Omental fat pad (tissue), 4 donors: ENCODE data around the gene MVB12B. TPM values are rescaled to one million over a fixed set of nuclear protein-coding genes. Genes with fewer than 3 reads are reported as not detected.

Source experiments
- ATAC-seq: fragments of 150-250 bp; one replicate; pipeline ENCODE4 v1.9.1; 2016; ENCODE audit warnings: mild to moderate bottlenecking, moderate library complexity; ENCODE audit not compliant: low FRiP score
- DNase-seq: peaks from one replicate; pipeline ENCODE4 v3.0.0-alpha.2; 2019; ENCODE audit warnings: low spot score
- CTCF ChIP-seq, 3 donors: fragments of 450-650 bp; IDR thresholded peaks; one replicate each; pipeline ENCODE4 v1.5.1; 2016 to 2017; ENCODE audit warnings: antibody characterized with exemption in 3 of 3, mild to moderate bottlenecking in 3 of 3, moderate library complexity in 2 of 3
- total RNA-seq, 4 donors: library from RNA; depleted of rRNA; stranded (reverse); fragments of >200 nt; gene quantifications; one replicate each; pipeline ENCODE4 v1.1.0, GENCODE V29; 2016

Gene MVB12B
- total RNA-seq, 4 donors from 2014 or later = 5.5 to 21.4 (median 11.6) TPM

- ATAC-seq = no peak
- DNase-seq = no peak
- no peak for TF ChIP-seq CTCF (IDR thresholded peaks at IDR 0.05)
These were observed 104.6 kb downstream of the MVB12B start for GRCh38 chr9:126431077-126431742.

- ATAC-seq (no peak), DNase-seq (no peak)
- no peak for TF ChIP-seq CTCF (IDR thresholded peaks at IDR 0.05)
These were observed 106.0 kb downstream of the MVB12B start for GRCh38 chr9:126432659-126433058.

GRCh38 chr9:126435105-126435504 lies 108.5 kb downstream of the MVB12B start:
- TF ChIP-seq CTCF (IDR thresholded peaks at IDR 0.05) = no peak
- DNase-seq (no peak), ATAC-seq (no peak)

- ATAC-seq (no peak), DNase-seq (no peak)
- TF ChIP-seq CTCF (IDR thresholded peaks at IDR 0.05) = no peak
These were observed 109.0 kb downstream of the MVB12B start for GRCh38 chr9:126435626-126436025.

GRCh38 chr9:126436545-126437267 lies 110.1 kb downstream of the MVB12B start:
- TF ChIP-seq CTCF (IDR thresholded peaks at IDR 0.05) = no peak
- ATAC-seq (no peak), DNase-seq (no peak)

GRCh38 chr9:126437268-126437666 lies 110.6 kb downstream of the MVB12B start:
- ATAC-seq (no peak), DNase-seq (no peak)
- TF ChIP-seq CTCF (IDR thresholded peaks at IDR 0.05) = no peak

- DNase-seq (no peak), ATAC-seq (no peak)
- TF ChIP-seq CTCF (IDR thresholded peaks at IDR 0.05) = no peak
These were observed 111.1 kb downstream of the MVB12B start for GRCh38 chr9:126437701-126438100.
